ENCODE data around the gene UBE2J2. TPM values are rescaled to one million over a fixed set of nuclear protein-coding genes. Genes with fewer than 3 reads are reported as not detected.

The UBE2J2 gene
- total and polyA plus RNA-seq, 2 of the 13 experiments (the other 11 are each of a cell fraction or from before 2014, with no cell fraction given), result 25.4 to 29.4 TPM

DNA sequence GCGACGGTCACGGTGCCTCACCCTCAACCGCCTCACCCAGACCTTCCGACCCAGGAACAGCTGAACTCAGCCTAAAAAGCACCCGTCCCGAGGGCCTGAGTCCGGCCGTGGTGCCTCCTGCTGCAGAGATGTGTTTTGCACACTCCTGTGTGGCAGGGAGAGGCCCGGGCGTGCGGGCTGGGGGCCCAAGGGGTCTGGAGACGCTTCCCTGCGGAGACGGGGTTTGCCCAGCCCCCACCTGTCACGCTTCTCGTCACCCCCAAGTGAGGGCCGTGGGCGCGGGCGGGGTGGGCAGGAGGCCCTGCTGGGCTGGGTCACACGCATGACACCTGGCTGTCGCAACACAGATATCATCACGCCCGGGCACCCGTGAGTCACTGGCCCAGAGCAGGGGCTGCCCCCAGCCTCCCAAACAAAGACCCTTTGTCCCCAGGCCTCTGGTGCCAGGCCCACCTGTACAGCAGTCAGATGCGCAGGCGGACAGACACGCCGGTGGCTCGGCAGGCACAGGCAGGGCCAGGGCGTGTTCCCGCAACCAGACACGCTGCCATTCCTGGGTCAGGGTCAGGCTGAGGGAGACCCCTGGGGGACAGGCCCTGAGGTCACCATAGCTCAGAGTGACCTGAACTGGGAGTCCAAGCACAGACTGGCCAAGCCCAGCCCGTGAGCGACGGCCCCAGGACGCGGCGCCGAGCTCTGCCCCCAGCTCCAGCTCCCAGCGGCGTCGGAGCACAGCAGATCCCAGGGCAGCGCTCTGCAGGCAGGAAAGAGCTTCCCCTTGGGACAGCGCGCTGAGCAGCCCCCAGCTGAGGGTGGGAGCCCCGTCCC lies 35.6 kb downstream of the UBE2J2 start (continued):
- TF ChIP-seq, protein P1, sequence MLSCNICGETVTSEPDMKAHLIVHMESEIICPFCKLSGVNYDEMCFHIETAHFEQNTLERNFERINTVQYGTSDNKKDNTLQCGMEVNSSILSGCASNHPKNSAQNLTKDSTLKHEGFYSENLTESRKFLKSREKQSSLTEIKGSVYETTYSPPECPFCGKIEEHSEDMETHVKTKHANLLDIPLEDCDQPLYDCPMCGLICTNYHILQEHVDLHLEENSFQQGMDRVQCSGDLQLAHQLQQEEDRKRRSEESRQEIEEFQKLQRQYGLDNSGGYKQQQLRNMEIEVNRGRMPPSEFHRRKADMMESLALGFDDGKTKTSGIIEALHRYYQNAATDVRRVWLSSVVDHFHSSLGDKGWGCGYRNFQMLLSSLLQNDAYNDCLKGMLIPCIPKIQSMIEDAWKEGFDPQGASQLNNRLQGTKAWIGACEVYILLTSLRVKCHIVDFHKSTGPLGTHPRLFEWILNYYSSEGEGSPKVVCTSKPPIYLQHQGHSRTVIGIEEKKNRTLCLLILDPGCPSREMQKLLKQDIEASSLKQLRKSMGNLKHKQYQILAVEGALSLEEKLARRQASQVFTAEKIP (CRISPR knock-in tag; IDR thresholded peaks at IDR 0.05; ENCODE audit: borderline replicate concordance), result no peak
- TF ChIP-seq NR3C1 (CRISPR knock-in tag; IDR thresholded peaks at IDR 0.05) (no peak), SOX5 (CRISPR knock-in tag; IDR thresholded peaks at IDR 0.05; ENCODE audit: borderline replicate concordance) (peak; percentile 91), MBD4 (IDR thresholded peaks at IDR 0.05; ENCODE audit: borderline replicate concordance, low read length) (no peak), ZNF781 (CRISPR knock-in tag; IDR thresholded peaks at IDR 0.05; ENCODE audit: borderline replicate concordance, not compliant biosample characterization) (no peak), ZNF891 (CRISPR knock-in tag; IDR thresholded peaks at IDR 0.05) (peak; percentile 69), ZNF431 (CRISPR knock-in tag; IDR thresholded peaks at IDR 0.05; ENCODE audit: borderline replicate concordance, low read depth) (0 out of 2 replicates have a peak, but pooled peaks have one; percentile 17), ZNF264 (CRISPR knock-in tag; IDR thresholded peaks at IDR 0.05) (no peak), ZKSCAN5 (CRISPR knock-in tag; IDR thresholded peaks at IDR 0.05) (no peak), ZNF629 (CRISPR knock-in tag; conservative IDR thresholded peaks at IDR 0.05) (no peak), GATA4 (IDR thresholded peaks at IDR 0.05; ENCODE audit: borderline replicate concordance, low read depth) (0 out of 2 replicates have a peak, but pooled peaks have one; percentile 19)
- TF ChIP-seq, protein P2, sequence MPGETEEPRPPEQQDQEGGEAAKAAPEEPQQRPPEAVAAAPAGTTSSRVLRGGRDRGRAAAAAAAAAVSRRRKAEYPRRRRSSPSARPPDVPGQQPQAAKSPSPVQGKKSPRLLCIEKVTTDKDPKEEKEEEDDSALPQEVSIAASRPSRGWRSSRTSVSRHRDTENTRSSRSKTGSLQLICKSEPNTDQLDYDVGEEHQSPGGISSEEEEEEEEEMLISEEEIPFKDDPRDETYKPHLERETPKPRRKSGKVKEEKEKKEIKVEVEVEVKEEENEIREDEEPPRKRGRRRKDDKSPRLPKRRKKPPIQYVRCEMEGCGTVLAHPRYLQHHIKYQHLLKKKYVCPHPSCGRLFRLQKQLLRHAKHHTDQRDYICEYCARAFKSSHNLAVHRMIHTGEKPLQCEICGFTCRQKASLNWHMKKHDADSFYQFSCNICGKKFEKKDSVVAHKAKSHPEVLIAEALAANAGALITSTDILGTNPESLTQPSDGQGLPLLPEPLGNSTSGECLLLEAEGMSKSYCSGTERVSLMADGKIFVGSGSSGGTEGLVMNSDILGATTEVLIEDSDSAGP (CRISPR knock-in tag; IDR thresholded peaks at IDR 0.05; ENCODE audit: borderline replicate concordance), result peak; percentile 67; the same call in 1 of the 2 replicates
- TF ChIP-seq, protein P3, sequence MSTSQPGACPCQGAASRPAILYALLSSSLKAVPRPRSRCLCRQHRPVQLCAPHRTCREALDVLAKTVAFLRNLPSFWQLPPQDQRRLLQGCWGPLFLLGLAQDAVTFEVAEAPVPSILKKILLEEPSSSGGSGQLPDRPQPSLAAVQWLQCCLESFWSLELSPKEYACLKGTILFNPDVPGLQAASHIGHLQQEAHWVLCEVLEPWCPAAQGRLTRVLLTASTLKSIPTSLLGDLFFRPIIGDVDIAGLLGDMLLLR (CRISPR knock-in tag; IDR thresholded peaks at IDR 0.05), result no peak
- TF ChIP-seq, protein P4, sequence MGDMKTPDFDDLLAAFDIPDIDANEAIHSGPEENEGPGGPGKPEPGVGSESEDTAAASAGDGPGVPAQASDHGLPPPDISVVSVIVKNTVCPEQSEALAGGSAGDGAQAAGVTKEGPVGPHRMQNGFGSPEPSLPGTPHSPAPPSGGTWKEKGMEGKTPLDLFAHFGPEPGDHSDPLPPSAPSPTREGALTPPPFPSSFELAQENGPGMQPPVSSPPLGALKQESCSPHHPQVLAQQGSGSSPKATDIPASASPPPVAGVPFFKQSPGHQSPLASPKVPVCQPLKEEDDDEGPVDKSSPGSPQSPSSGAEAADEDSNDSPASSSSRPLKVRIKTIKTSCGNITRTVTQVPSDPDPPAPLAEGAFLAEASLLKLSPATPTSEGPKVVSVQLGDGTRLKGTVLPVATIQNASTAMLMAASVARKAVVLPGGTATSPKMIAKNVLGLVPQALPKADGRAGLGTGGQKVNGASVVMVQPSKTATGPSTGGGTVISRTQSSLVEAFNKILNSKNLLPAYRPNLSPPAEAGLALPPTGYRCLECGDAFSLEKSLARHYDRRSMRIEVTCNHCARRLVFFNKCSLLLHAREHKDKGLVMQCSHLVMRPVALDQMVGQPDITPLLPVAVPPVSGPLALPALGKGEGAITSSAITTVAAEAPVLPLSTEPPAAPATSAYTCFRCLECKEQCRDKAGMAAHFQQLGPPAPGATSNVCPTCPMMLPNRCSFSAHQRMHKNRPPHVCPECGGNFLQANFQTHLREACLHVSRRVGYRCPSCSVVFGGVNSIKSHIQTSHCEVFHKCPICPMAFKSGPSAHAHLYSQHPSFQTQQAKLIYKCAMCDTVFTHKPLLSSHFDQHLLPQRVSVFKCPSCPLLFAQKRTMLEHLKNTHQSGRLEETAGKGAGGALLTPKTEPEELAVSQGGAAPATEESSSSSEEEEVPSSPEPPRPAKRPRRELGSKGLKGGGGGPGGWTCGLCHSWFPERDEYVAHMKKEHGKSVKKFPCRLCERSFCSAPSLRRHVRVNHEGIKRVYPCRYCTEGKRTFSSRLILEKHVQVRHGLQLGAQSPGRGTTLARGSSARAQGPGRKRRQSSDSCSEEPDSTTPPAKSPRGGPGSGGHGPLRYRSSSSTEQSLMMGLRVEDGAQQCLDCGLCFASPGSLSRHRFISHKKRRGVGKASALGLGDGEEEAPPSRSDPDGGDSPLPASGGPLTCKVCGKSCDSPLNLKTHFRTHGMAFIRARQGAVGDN (CRISPR knock-in tag; IDR thresholded peaks at IDR 0.05), result peak; percentile 84
- TF ChIP-seq, protein P5, sequence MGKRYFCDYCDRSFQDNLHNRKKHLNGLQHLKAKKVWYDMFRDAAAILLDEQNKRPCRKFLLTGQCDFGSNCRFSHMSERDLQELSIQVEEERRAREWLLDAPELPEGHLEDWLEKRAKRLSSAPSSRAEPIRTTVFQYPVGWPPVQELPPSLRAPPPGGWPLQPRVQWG (CRISPR knock-in tag; IDR thresholded peaks at IDR 0.05; ENCODE audit: borderline replicate concordance, low read depth), result no peak
- TF ChIP-seq, protein P6, sequence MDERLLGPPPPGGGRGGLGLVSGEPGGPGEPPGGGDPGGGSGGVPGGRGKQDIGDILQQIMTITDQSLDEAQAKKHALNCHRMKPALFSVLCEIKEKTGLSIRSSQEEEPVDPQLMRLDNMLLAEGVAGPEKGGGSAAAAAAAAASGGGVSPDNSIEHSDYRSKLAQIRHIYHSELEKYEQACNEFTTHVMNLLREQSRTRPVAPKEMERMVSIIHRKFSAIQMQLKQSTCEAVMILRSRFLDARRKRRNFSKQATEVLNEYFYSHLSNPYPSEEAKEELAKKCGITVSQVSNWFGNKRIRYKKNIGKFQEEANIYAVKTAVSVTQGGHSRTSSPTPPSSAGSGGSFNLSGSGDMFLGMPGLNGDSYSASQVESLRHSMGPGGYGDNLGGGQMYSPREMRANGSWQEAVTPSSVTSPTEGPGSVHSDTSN (CRISPR knock-in tag; IDR thresholded peaks at IDR 0.05), result no peak

All from HepG2 (cell line).